ENCODE measurements around the gene FRMPD1. TPM values are rescaled to one million over a fixed set of nuclear protein-coding genes. Genes with fewer than 3 reads are reported as not detected.

FRMPD1 gene
- total and polyA plus RNA-seq, 2 of the 13 experiments (the other 11 are each of a cell fraction or from before 2014, with no cell fraction given): not detected

- TF ChIP-seq ZSCAN25 (CRISPR knock-in tag; IDR thresholded peaks at IDR 0.05): no peak
- 0 out of 2 replicates have a peak, but pooled peaks have one; percentile 43 for TF ChIP-seq HES4 (CRISPR knock-in tag; IDR thresholded peaks at IDR 0.05; ENCODE audit: borderline replicate concordance)
- 0 out of 2 replicates have a peak, but pooled peaks have one; percentile 27 for TF ChIP-seq SALL1 (CRISPR knock-in tag; IDR thresholded peaks at IDR 0.05)
- no peak for TF ChIP-seq GABPB1 (CRISPR knock-in tag; IDR thresholded peaks at IDR 0.05)
- TF ChIP-seq ZNF282 (IDR thresholded peaks at IDR 0.05; ENCODE audit: partially characterized antibody): no peak
- no peak for TF ChIP-seq IKZF5 (CRISPR knock-in tag; IDR thresholded peaks at IDR 0.05)
- TF ChIP-seq CREBL2 (CRISPR knock-in tag; IDR thresholded peaks at IDR 0.05; ENCODE audit: borderline replicate concordance): no peak
- TF ChIP-seq HNRNPLL (IDR thresholded peaks at IDR 0.05; ENCODE audit: low read depth, low read length, poor library complexity, severe bottlenecking): peak; percentile 32
- no peak for TF ChIP-seq ZNF549 (CRISPR knock-in tag; IDR thresholded peaks at IDR 0.05)
- no peak for TF ChIP-seq HOXD1 (CRISPR knock-in tag; IDR thresholded peaks at IDR 0.05)
- TF ChIP-seq STAG1 (CRISPR knock-in tag; IDR thresholded peaks at IDR 0.05): no peak
- no peak for TF ChIP-seq ZNF562 (CRISPR knock-in tag; IDR thresholded peaks at IDR 0.05; ENCODE audit: borderline replicate concordance)
- TF ChIP-seq ZNF224 (CRISPR knock-in tag; IDR thresholded peaks at IDR 0.05): no peak
- TF ChIP-seq ZNF205 (CRISPR knock-in tag; IDR thresholded peaks at IDR 0.05): 0 out of 2 replicates have a peak, but pooled peaks have one; percentile 37
- no peak for TF ChIP-seq MAFK (conservative IDR thresholded peaks at IDR 0.05 in 1 of 2, IDR thresholded peaks at IDR 0.05 in 1 of 2; ENCODE audit: low read length in 2 of 2)
- TF ChIP-seq CBX2 (IDR thresholded peaks at IDR 0.05; ENCODE audit: low read depth, low read length): 0 out of 2 replicates have a peak, but pooled peaks have one; percentile 33
- TF ChIP-seq CBX2 (CRISPR knock-in tag; IDR thresholded peaks at IDR 0.05; ENCODE audit: low read depth): 0 out of 2 replicates have a peak, but pooled peaks have one; percentile 26
- no peak for TF ChIP-seq AKNA (CRISPR knock-in tag; IDR thresholded peaks at IDR 0.05; ENCODE audit: borderline replicate concordance)
- peak; percentile 37; the same call in 1 of the 2 replicates for TF ChIP-seq NFKB2 (CRISPR knock-in tag; IDR thresholded peaks at IDR 0.05; ENCODE audit: borderline replicate concordance)
- 0 out of 2 replicates have a peak, but pooled peaks have one; percentile 34 for TF ChIP-seq MTERF4 (CRISPR knock-in tag; IDR thresholded peaks at IDR 0.05)
- peak; percentile 73; the same call in 1 of the 2 replicates for TF ChIP-seq ZNF446 (CRISPR knock-in tag; IDR thresholded peaks at IDR 0.05)
- TF ChIP-seq BCL6 (CRISPR knock-in tag; IDR thresholded peaks at IDR 0.05): peak; percentile 67
Observed at GRCh38 chr9:37650873-37651768, at the start of gene FRMPD1 (continued).

All from HepG2 (cell line).